Urothelium cell line (cell line): ENCODE data around the gene MYH9.

ENCODE experiments used
- DNase-seq: peaks from one replicate; pipeline ENCODE4 v3.0.0; 2011; ENCODE audit warnings: low spot score, mixed read lengths
- FAIRE-seq: peaks from 2 replicates; lab custom pipeline; 2011; peaks lifted over from hg19 to GRCh38; lab: Jason Lieb, UNC

The MYH9 gene

GRCh38 chr22:36387709-36387958 is 133 bp downstream of the MYH9 start:
- DNase-seq (no peak), FAIRE-seq (no peak)

GRCh38 chr22:36386900-36387708 is 663 bp downstream of the MYH9 start:
- FAIRE-seq, result no peak
- DNase-seq, result peak; percentile 45

- DNase-seq, result peak; percentile 33
- no peak for FAIRE-seq
Measured at GRCh38 chr22:36386351-36386899, 1.3 kb downstream of the MYH9 start.

GRCh38 chr22:36385491-36386350 is 2.0 kb downstream of the MYH9 start:
- FAIRE-seq, result no peak
- DNase-seq, result peak; percentile 27

- DNase-seq (peak; percentile 49), FAIRE-seq (no peak)
Measured at GRCh38 chr22:36384766-36385481, 2.8 kb downstream of the MYH9 start.

GRCh38 chr22:36383110-36383581 is 4.6 kb downstream of the MYH9 start:
- peak; percentile 60 for DNase-seq
- peak; percentile 94 for FAIRE-seq

GRCh38 chr22:36381513-36382128 is 6.1 kb downstream of the MYH9 start:
- no peak for FAIRE-seq
- no peak for DNase-seq

- DNase-seq (no peak), FAIRE-seq (no peak)
Measured at GRCh38 chr22:36379593-36380361, 8.0 kb downstream of the MYH9 start.

- FAIRE-seq, result no peak
- DNase-seq, result no peak
Measured at GRCh38 chr22:36378869-36379217, 8.9 kb downstream of the MYH9 start.

GRCh38 chr22:36378080-36378868 is 9.5 kb downstream of the MYH9 start:
- no peak for FAIRE-seq
- DNase-seq, result no peak

- no peak for FAIRE-seq
- DNase-seq, result no peak
Measured at GRCh38 chr22:36377022-36377631, 10.6 kb downstream of the MYH9 start.

GRCh38 chr22:36376265-36376664 is 11.5 kb downstream of the MYH9 start:
- FAIRE-seq (no peak), DNase-seq (no peak)

GRCh38 chr22:36375071-36375980 is 12.4 kb downstream of the MYH9 start:
- DNase-seq, result no peak
- FAIRE-seq, result no peak

GRCh38 chr22:36374603-36375024 is 13.2 kb downstream of the MYH9 start:
- DNase-seq, result no peak
- FAIRE-seq, result no peak

GRCh38 chr22:36373258-36373579 is 14.5 kb downstream of the MYH9 start:
- DNase-seq, result no peak
- FAIRE-seq, result no peak

- FAIRE-seq, result no peak
- DNase-seq, result no peak
Measured at GRCh38 chr22:36371920-36372319, 15.8 kb downstream of the MYH9 start.

GRCh38 chr22:36369922-36370791 is 17.6 kb downstream of the MYH9 start:
- DNase-seq (peak; percentile 50), FAIRE-seq (peak; percentile 27)
